Measurements from ENCODE around the gene LIN7B.

DNA sequence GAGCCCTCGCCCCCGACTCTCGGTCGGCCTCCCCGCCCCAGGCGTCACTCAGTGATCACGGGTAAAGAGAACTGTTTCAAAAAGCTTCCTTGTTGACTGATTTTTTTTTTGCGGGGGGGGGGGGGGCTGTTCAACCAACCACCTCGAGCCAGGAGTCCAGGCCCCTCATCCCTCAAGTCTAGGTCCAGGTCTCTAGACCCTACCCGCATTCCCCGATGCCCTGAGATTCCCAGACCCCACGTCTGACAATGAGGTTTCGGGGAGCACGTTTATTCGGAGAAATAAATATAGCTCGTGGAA lies 36.7 kb downstream of the LIN7B start:
- TF ChIP-seq, protein P1, sequence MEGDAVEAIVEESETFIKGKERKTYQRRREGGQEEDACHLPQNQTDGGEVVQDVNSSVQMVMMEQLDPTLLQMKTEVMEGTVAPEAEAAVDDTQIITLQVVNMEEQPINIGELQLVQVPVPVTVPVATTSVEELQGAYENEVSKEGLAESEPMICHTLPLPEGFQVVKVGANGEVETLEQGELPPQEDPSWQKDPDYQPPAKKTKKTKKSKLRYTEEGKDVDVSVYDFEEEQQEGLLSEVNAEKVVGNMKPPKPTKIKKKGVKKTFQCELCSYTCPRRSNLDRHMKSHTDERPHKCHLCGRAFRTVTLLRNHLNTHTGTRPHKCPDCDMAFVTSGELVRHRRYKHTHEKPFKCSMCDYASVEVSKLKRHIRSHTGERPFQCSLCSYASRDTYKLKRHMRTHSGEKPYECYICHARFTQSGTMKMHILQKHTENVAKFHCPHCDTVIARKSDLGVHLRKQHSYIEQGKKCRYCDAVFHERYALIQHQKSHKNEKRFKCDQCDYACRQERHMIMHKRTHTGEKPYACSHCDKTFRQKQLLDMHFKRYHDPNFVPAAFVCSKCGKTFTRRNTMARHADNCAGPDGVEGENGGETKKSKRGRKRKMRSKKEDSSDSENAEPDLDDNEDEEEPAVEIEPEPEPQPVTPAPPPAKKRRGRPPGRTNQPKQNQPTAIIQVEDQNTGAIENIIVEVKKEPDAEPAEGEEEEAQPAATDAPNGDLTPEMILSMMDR (IDR thresholded peaks at IDR 0.05; ENCODE audit: low read depth, low read length, poor library complexity, severe bottlenecking): no peak
- TF ChIP-seq EZH2phosphoT487 (IDR thresholded peaks at IDR 0.05; ENCODE audit: borderline replicate concordance, low read length): 0 out of 2 replicates have a peak, but pooled peaks have one; percentile 34

Measured in DOHH2 (cell line).